PC-9 (cell line): Measurements from ENCODE around the gene PHAF1.

Experiments
- EZH2 ChIP-seq: fragments of 200-600 bp; sonication (generic); IDR thresholded peaks from 2 replicates; pipeline ENCODE4 v1.8.0; 2017; ENCODE audit warnings: antibody characterized with exemption, low read depth
- TF ChIP-seq, protein P1 (sequence below): fragments of 200-600 bp; sonication (generic); conservative IDR thresholded peaks from 2 replicates; pipeline ENCODE4 v1.6.1; 2017; ENCODE audit warnings: mixed run types, antibody characterized with exemption, mild to moderate bottlenecking, moderate library complexity

DNA sequence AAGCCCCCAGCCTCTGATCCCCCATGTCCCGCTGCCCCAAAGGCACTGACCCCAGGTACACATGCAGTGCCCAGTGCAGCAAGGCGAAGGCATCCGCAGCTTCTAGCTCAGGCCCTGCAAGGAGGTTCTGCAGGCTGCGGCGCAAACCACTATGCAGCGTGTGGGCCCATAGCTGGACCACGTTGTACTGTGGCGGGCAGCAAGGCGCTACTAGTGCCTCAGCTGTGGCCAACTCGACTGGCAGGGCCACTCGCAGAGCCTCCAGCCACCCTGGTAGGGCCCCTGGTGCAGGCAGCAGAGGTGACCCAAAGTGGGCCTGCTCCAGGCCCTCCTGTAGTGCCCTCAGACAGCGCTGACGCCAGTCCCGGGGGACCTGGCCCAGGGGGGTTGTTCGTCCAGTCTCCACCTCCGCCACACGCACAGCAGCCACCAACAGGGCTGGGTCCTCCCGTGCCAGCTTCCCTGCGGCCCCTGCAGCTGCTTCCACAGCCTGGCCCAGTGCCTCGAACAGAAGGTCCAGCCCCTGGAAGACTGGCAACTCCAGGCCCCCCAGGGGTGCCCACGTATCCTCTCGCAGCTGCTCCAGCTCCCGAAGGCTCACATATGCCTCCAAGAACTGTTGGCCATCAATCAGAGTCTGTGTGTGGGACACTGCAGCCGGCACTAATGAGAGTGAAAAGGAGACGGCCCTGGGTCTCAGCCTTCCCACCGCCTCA lies 77.6 kb downstream of the PHAF1 start:
- TF ChIP-seq, protein P1, sequence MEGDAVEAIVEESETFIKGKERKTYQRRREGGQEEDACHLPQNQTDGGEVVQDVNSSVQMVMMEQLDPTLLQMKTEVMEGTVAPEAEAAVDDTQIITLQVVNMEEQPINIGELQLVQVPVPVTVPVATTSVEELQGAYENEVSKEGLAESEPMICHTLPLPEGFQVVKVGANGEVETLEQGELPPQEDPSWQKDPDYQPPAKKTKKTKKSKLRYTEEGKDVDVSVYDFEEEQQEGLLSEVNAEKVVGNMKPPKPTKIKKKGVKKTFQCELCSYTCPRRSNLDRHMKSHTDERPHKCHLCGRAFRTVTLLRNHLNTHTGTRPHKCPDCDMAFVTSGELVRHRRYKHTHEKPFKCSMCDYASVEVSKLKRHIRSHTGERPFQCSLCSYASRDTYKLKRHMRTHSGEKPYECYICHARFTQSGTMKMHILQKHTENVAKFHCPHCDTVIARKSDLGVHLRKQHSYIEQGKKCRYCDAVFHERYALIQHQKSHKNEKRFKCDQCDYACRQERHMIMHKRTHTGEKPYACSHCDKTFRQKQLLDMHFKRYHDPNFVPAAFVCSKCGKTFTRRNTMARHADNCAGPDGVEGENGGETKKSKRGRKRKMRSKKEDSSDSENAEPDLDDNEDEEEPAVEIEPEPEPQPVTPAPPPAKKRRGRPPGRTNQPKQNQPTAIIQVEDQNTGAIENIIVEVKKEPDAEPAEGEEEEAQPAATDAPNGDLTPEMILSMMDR, result no peak
- no peak for TF ChIP-seq EZH2
